ENCODE results near the gene PIK3R1.
"Not testable (repeated sequence)": the region's sequence is repeated elsewhere in the genome, so short reads cannot be mapped to it uniquely, and the experiment has no call there.

The PIK3R1 gene

DNA sequence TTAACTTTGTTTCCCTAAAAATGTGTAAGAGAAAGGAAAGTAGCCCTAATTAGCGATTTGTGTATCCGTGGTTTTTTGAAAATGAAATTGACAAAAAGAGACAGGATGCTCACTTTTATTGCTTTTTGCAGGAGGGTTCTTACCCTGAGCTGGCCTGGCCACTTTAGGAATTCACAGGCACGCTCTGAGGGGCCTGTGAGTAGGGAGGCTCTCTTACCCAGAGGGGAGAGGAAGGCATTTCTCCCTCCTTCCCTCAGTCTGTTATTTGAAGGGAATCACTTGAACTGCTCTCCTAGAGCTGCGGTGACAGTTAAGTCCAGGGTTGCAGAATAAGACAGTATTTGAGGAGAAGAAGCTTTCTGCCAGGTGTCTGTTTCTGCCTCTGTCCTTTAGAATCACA lies 16.7 kb downstream of the PIK3R1 start:
- TF ChIP-seq, protein P1, sequence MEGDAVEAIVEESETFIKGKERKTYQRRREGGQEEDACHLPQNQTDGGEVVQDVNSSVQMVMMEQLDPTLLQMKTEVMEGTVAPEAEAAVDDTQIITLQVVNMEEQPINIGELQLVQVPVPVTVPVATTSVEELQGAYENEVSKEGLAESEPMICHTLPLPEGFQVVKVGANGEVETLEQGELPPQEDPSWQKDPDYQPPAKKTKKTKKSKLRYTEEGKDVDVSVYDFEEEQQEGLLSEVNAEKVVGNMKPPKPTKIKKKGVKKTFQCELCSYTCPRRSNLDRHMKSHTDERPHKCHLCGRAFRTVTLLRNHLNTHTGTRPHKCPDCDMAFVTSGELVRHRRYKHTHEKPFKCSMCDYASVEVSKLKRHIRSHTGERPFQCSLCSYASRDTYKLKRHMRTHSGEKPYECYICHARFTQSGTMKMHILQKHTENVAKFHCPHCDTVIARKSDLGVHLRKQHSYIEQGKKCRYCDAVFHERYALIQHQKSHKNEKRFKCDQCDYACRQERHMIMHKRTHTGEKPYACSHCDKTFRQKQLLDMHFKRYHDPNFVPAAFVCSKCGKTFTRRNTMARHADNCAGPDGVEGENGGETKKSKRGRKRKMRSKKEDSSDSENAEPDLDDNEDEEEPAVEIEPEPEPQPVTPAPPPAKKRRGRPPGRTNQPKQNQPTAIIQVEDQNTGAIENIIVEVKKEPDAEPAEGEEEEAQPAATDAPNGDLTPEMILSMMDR (conservative IDR thresholded peaks at IDR 0.05; ENCODE audit: low read depth, low read length): no peak
- no peak overlapping the region for H3K4me3 ChIP-seq (ENCODE audit: low read length)
- no peak for DNase-seq (ENCODE audit: low read depth)

DNA sequence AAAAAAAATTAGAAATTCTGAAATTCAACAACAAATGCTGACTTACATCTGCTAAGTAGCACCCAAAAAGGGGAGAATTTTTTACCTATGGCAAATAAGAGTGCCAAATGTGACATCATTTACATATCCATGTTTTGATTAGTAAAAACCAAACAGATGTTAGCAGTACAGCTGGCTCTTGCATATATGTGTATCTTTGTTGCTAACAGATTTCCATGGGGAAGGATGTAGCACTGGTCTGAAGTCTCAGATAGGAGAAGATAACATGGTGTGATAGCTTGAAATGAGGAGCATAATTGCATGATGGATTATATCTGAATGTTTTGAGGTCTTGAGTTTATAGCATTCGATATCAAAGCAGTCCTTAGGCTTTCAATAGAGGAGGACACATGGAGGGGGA lies 17.5 kb downstream of the PIK3R1 start:
- DNase-seq (ENCODE audit: low read depth): no peak
- TF ChIP-seq, protein P1 (conservative IDR thresholded peaks at IDR 0.05; ENCODE audit: low read depth, low read length): no peak
- no peak overlapping the region for H3K4me3 ChIP-seq (ENCODE audit: low read length)

DNA sequence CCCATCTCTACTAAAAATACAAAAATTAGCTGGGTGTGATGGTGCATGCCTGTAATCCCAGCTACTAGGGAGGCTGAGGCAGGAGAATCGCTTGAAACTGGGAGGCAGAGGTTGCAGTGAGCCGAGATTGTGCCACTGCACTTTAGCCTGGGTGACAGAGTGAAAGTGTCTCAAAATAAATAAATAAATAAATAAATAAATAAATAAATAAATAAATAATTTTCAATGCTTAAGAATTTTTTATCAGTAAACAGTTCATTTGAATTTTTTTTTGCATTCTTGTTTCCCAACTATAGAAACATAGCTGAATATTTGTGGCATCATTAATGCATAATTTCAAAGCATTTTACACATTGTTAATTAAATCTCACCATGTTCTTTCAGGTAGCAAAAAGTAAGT lies 19.7 kb downstream of the PIK3R1 start:
- not testable (repeated sequence) for DNase-seq (ENCODE audit: low read depth); H3K4me3 ChIP-seq (ENCODE audit: low read length)

DNA sequence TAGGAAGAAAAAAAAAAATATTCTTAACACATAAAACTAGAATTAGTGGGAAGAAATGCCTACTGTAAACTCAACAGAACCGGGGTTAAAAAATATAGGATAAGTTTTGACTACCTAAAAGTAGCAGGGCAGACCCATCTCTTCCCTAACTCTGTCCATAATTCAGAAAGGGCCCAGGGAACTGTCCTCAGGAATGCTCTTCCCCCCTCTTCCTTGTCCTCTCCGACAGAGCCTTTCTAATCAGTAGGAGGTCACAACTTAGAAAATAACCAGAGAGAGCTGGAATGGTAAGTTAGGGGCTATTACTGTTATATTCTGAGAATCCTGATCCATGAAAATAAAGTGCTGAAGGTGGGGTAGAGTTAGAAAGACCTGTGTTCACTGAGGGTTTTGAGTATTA lies 22.2 kb downstream of the PIK3R1 start:
- H3K4me3 ChIP-seq (ENCODE audit: low read length): no peak overlapping the region
- TF ChIP-seq, protein P1 (conservative IDR thresholded peaks at IDR 0.05; ENCODE audit: low read depth, low read length): no peak
- no peak for DNase-seq (ENCODE audit: low read depth)

DNA sequence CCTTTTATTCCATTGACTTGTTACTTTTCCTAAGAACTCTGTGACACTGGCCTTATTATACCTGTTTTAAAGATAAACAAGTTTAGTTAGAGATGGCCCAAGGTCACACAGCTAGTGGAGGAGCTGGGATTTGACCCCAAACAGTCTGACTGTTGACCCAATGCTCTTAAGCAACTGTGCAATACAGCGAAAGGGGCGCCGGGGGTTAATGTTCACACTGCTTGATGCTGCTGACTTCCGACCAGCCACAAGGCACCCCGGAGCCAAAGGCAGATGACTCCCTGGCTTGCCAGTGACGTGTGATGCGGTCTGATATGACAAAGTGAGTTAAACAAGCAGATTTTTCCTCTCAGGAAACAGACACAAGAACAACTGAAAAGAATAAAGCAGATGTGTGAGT lies 23.9 kb downstream of the PIK3R1 start:
- DNase-seq (ENCODE audit: low read depth): no peak
- no peak overlapping the region for H3K4me3 ChIP-seq (ENCODE audit: low read length)
- TF ChIP-seq, protein P1 (conservative IDR thresholded peaks at IDR 0.05; ENCODE audit: low read depth, low read length): no peak

DNA sequence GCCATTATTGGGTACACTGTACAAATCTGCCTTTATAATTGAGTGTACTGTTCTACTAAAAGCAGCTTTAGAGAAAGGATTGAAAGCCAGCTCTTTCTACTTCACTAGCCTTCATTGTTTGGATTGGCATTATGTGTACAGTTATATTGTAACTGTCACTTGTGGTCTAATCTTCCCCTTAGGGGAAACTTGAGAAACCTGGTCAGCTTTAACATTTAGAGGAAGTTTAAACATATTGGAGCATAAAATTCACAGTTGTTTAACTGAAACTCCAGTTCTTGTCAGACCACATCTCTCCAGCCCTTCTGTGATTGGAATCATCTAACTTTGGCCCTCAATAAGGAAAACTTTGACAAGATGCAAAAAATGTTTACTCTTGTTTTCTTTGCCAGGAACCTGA lies 24.6 kb downstream of the PIK3R1 start:
- H3K4me3 ChIP-seq (ENCODE audit: low read length): no peak overlapping the region
- TF ChIP-seq, protein P1 (conservative IDR thresholded peaks at IDR 0.05; ENCODE audit: low read depth, low read length): no peak
- DNase-seq (ENCODE audit: low read depth): no peak

DNA sequence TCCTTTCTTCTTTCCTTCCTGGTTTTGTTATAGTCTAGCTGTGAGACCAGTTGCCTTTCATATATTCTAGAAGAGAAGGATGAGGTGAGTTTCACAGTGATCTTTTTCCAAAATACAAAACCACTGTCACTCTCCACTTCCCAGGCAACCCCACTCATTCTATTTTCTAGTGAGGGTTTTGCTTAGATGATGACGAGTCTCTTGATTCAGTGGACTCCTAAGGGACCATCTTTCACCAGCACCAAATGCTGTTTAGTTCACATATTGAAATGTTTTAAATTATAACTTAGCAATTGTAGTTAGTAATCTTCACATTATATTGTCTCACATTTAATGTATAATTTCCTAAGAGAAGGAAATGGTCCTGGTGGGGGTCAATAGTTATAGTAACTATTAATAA lies 25.2 kb downstream of the PIK3R1 start:
- TF ChIP-seq, protein P1 (conservative IDR thresholded peaks at IDR 0.05; ENCODE audit: low read depth, low read length): no peak
- H3K4me3 ChIP-seq (ENCODE audit: low read length): no peak overlapping the region
- no peak for DNase-seq (ENCODE audit: low read depth)

DNA sequence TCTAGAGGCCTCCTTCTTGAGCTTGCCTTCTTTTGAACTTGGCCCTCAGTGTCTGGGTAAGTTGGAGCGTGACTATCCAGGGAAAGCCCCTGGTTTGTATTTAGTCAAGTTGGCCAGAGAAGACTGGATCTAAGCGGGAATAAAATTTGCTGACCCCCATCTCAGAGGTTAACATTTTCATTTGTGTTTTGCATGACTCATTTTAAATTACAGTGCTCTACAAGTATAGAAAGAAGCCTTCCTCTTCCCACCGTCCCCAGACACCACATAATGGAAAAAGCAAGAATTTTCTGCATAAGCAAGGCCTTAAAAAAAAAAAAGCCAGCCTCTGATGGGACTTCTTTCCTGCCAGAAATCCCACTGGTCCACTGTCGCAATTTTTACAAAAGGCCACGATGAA lies 27.2 kb downstream of the PIK3R1 start:
- no peak for DNase-seq (ENCODE audit: low read depth)
- no peak overlapping the region for H3K4me3 ChIP-seq (ENCODE audit: low read length)
- TF ChIP-seq, protein P1 (conservative IDR thresholded peaks at IDR 0.05; ENCODE audit: low read depth, low read length): no peak
